Natural killer cell treated with Interleukin-12 subunit alpha and Interleukin-12 subunit beta and Interleukin-15 and Interleukin-18, amount 100 ng/mL, for 72 hours (primary cell): ENCODE measurements around the gene CHRNG. TPM values are rescaled to one million over a fixed set of nuclear protein-coding genes. Genes with fewer than 3 reads are reported as not detected.

ENCODE experiments used
- ATAC-seq, 2 donors: fragments of 150-1000 bp; cut with Tn5 transposase in 1 of 2; sonication (Bioruptor Pico), chemical (Tn5 transposase) in 1 of 2; 2 replicates each; pipeline ENCODE4 v1.10.0; 2021
- DNase-seq: peaks from one replicate; pipeline ENCODE4 v3.0.0; 2022; ENCODE audit warnings: low spot score
- H3K27ac Mint-ChIP-seq, 2 donors: 1 replicate in 1 of 2; 2 replicates in 1 of 2; pipeline ENCODE4 v1.8.0; 2022; ENCODE audit warnings: mixed read lengths in 2 of 2, mild to moderate bottlenecking in 1 of 2, moderate library complexity in 1 of 2
- H3K27me3 Mint-ChIP-seq, 2 donors: 1 replicate in 1 of 2; 2 replicates in 1 of 2; pipeline ENCODE4 v1.8.0; 2022; ENCODE audit warnings: mixed read lengths in 2 of 2
- H3K36me3 Mint-ChIP-seq: one replicate; pipeline ENCODE4 v1.8.0; 2022; ENCODE audit warnings: mixed read lengths
- H3K4me1 Mint-ChIP-seq, 2 donors: 1 replicate in 1 of 2; 2 replicates in 1 of 2; pipeline ENCODE4 v1.8.0; 2022; ENCODE audit warnings: low read depth in 2 of 2, mixed read lengths in 2 of 2, mild to moderate bottlenecking in 1 of 2
- H3K4me3 Mint-ChIP-seq: one replicate; pipeline ENCODE4 v1.8.0; 2022; ENCODE audit warnings: mixed read lengths
- H3K9me3 Mint-ChIP-seq: 2 replicates; pipeline ENCODE4 v1.8.0; 2022; ENCODE audit warnings: mixed read lengths
- total RNA-seq, 2 donors: library from RNA; stranded (reverse); gene quantifications; one replicate each; pipeline ENCODE4 v1.2.3, GENCODE V29; 2022

CHRNG gene, protein sequence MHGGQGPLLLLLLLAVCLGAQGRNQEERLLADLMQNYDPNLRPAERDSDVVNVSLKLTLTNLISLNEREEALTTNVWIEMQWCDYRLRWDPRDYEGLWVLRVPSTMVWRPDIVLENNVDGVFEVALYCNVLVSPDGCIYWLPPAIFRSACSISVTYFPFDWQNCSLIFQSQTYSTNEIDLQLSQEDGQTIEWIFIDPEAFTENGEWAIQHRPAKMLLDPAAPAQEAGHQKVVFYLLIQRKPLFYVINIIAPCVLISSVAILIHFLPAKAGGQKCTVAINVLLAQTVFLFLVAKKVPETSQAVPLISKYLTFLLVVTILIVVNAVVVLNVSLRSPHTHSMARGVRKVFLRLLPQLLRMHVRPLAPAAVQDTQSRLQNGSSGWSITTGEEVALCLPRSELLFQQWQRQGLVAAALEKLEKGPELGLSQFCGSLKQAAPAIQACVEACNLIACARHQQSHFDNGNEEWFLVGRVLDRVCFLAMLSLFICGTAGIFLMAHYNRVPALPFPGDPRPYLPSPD
- total RNA-seq = not detected

- H3K27ac Mint-ChIP-seq = no peak within 1 kb of the TSS
- H3K36me3 Mint-ChIP-seq = no peaks in the 10 kb centered on the region
- peaks cover 11 to 15% of the 10 kb centered on the region in 2 donors for H3K27me3 Mint-ChIP-seq
- DNase-seq (no peak), ATAC-seq (peak in 1 of 2 donors; percentile 1)
- H3K4me1 Mint-ChIP-seq = peaks cover 0 to 11% of the 10 kb centered on the region in 2 donors
- H3K4me3 Mint-ChIP-seq = no peak within 1 kb of the TSS
- no peaks in the 10 kb centered on the region for H3K9me3 Mint-ChIP-seq
Measured at GRCh38 chr2:232539298-232540231, at the start of gene CHRNG. Gene CHRNG, plus strand, starts transcription at chr2:232539692. Its CDS starts 56 bp downstream, at chr2:232539748.

DNA sequence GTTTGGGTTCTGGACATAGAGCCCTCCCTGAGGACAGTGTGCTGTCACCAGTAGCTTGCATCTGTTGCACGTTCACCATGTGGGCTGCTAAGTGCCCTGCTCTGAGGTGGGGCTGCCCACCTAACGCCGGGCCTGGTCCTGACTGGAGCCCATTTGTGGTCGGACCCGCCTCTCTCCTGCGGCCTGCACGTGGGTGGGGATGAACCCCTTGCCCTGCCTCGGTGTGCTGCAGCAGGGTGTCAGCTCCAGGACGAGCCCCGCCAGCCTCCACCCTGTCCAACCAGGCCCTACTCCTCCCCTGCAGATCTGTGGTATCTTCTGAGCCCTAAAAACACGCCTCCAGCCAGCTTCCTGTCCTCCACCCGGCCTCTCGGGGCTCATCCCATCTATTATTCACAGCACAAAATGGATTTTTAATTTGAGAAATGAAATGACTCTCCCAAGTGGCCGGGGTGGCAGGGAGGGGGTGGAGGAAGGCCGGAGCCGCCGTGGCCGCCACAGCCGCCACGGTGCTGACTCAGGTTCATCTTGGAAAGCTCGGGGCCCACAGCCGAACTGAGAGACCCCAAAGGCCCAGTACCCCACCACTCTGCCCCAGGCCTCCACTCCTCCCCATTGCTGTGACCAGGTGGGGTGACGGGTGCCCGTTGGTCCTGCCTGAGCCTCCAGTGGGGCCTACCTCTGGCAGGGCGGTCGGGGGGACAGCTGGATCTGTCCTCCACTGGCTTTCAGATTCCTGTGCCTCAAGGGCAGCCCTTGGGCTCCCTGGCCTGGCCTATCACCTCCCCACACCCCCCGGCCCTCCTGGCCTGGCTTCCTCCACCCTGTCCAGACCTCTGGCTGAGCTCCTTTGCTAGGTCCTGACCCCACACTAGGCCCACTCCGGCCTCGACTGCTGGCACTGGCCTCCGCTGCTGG, 49.0 kb upstream of the CHRNG start:
- H3K4me3 Mint-ChIP-seq = no peak overlapping the region
- no peaks in the 10 kb centered on the region for H3K36me3 Mint-ChIP-seq
- peak; percentile 56 for DNase-seq
- no peaks in the 10 kb centered on the region for H3K9me3 Mint-ChIP-seq
- H3K27me3 Mint-ChIP-seq = peaks cover 15 to 18% of the 10 kb centered on the region in 2 donors
- no peak overlapping the region for H3K27ac Mint-ChIP-seq
- no peak for ATAC-seq
- H3K4me1 Mint-ChIP-seq = peaks cover 0 to 2% of the 10 kb centered on the region in 2 donors

- no peak for DNase-seq
- Mint-ChIP-seq H3K4me3 (no peak overlapping the region), H3K27ac (no peak overlapping the region), H3K36me3 (no peaks in the 10 kb centered on the region), H3K4me1 (peaks cover 0 to 2% of the 10 kb centered on the region in 2 donors), H3K9me3 (no peaks in the 10 kb centered on the region), H3K27me3 (peaks cover 15 to 17% of the 10 kb centered on the region in 2 donors)
- ATAC-seq = no peak
Measured at GRCh38 chr2:232491139-232491780, 48.2 kb upstream of the CHRNG start.

GRCh38 chr2:232492236-232492848, 47.1 kb upstream of the CHRNG start:
- Mint-ChIP-seq H3K4me1 (peaks cover 0 to 2% of the 10 kb centered on the region in 2 donors), H3K9me3 (no peaks in the 10 kb centered on the region), H3K27ac (no peak overlapping the region), H3K27me3 (peaks cover 15 to 17% of the 10 kb centered on the region in 2 donors), H3K36me3 (no peaks in the 10 kb centered on the region), H3K4me3 (no peak overlapping the region)
- ATAC-seq = no peak
- DNase-seq = no peak

DNA sequence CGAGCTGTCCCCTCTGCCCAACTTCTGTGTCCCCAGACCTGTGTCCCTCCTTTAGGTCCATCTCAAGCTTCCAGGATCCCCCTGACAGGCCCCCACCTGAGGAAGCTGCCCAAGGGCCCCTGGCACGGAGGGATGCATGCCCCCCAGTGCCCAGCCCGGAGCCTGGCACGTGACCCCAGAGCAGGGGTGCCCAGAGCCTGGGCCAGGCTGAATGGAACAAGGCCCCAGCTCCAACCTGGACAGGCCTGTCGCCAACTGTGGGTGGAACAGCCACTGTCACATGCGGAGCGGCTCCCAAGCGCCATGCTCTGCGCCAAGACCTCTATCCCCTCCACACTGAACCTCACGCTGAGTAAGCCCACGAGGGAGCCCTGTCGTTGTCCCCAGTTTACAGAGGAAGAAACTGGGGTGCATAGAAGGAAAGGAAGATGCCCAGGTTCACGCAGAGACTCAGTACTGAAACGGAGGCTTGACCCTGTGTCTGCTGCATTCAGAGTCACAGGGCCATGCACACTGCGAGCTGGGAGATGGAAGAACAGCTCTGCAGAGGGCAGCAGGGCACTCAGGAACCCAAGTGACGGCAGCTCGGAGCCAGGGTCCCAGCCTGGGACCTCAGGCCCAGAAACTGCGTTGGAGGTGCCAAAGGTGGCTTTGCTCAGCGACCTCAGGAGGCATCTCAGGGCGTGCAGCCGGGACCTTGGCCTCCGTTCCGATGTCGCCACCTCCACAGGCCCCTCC, 46.4 kb upstream of the CHRNG start:
- Mint-ChIP-seq H3K9me3 (no peaks in the 10 kb centered on the region), H3K4me1 (peaks cover 0 to 2% of the 10 kb centered on the region in 2 donors), H3K36me3 (no peaks in the 10 kb centered on the region), H3K27me3 (peaks cover 16 to 17% of the 10 kb centered on the region in 2 donors), H3K4me3 (no peak overlapping the region), H3K27ac (no peak overlapping the region)
- DNase-seq = no peak
- no peak for ATAC-seq

GRCh38 chr2:232493701-232494474, 45.6 kb upstream of the CHRNG start:
- peaks cover 17 to 18% of the 10 kb centered on the region in 2 donors for H3K27me3 Mint-ChIP-seq
- H3K36me3 Mint-ChIP-seq = no peaks in the 10 kb centered on the region
- no peaks in the 10 kb centered on the region for H3K9me3 Mint-ChIP-seq
- no peak for DNase-seq
- no peak overlapping the region for H3K4me3 Mint-ChIP-seq
- no peak overlapping the region for H3K27ac Mint-ChIP-seq
- ATAC-seq = no peak
- no peaks in the 10 kb centered on the region for H3K4me1 Mint-ChIP-seq

GRCh38 chr2:232494542-232494941, 45.0 kb upstream of the CHRNG start:
- Mint-ChIP-seq H3K4me1 (no peaks in the 10 kb centered on the region), H3K9me3 (no peaks in the 10 kb centered on the region), H3K36me3 (no peaks in the 10 kb centered on the region), H3K27me3 (peaks cover 11% of the 10 kb centered on the region in 2 donors), H3K4me3 (no peak overlapping the region), H3K27ac (no peak overlapping the region)
- ATAC-seq (no peak), DNase-seq (no peak)

- H3K4me3 Mint-ChIP-seq = no peak overlapping the region
Measured at GRCh38 chr2:232495292-232495691, 44.2 kb upstream of the CHRNG start.

DNA sequence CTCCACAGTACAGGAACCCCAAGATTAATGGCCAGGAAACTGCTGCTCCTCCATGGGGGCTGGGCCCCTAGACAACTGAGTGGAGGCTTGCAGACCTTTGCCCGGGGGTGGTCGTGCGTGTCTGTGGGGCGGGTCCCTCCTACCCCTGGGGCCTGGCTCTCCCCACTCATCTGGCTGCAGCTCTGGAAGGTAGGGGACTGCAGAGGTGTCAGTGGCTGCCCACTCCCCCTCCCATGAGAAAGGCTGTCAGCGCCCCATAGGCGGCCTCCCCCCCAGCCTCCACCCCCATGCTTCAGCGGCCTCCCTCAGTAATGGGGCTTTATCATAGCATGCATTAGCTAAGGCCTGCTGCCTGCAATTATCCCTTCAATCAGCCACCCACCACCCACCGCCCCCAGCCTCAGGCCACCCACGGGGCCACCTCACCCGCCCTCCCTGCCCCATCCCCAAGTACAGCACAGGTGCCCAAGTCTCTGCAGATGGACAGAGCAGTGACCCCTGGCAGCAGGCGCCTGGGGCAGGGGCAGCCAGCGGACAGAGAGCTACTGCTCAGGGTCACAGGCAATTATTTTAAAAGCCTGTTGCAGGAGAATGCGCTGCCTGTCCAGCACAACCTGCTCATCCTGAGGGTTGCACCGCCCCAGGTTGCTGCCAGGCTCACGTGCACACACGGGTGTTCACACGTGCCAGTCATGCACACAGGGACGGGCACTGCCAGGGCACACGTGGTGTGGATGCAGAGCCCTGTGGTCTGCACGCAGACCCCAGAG, 42.8 kb upstream of the CHRNG start:
- Mint-ChIP-seq H3K36me3 (no peaks in the 10 kb centered on the region), H3K27me3 (peaks cover 4 to 8% of the 10 kb centered on the region in 2 donors), H3K9me3 (no peaks in the 10 kb centered on the region), H3K4me1 (no peaks in the 10 kb centered on the region), H3K4me3 (no peak overlapping the region), H3K27ac (no peak overlapping the region)
- ATAC-seq (no peak), DNase-seq (no peak)

More at GRCh38 chr2:232495292-232495691, 44.2 kb upstream of the CHRNG start:
- no peaks in the 10 kb centered on the region for H3K9me3 Mint-ChIP-seq
- DNase-seq = no peak
- H3K27me3 Mint-ChIP-seq = peaks cover 7 to 8% of the 10 kb centered on the region in 2 donors
- no peaks in the 10 kb centered on the region for H3K4me1 Mint-ChIP-seq
- no peak overlapping the region for H3K27ac Mint-ChIP-seq
- no peak for ATAC-seq
- no peaks in the 10 kb centered on the region for H3K36me3 Mint-ChIP-seq

DNA sequence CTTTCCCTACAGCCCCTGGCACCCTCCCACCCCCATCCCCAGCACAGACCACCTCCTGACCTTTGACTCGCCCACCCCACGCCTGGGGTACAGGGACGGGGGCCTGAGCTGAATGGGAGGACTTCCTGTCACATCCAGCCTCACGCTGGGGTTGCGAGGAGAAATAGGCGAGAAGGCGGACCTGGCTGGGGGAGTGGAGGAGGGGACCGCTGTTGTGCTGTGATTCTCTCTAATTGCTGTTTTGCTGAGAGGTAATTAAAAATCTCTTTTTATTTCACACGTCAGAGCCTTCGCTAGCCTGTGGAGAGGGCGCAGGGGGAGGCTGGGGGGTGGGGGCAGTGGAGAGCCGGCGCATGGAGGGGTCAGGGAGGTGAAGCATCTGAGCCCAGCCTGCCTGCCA, 42.1 kb upstream of the CHRNG start:
- no peak for ATAC-seq
- H3K4me1 Mint-ChIP-seq = peaks cover 0 to under 1% of the 10 kb centered on the region in 2 donors

DNA sequence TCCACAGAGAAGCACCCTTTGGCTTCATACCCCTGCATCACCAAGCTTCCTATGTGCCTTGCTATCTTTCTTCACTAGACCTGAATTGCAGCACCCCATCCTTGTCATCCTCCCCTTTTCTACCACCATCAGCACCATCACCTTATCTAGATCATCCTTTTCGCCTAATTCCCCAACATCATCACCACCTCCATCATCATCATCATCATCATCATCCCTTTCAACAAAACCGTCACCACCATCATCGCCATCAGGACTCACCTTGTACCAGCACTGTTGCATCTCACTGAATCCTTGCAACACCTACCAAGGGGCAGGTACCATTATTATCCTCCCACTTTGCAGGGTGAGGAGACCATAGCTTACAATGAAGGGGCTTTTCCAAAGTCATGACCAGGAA, 41.0 kb upstream of the CHRNG start:
- Mint-ChIP-seq H3K9me3 (no peaks in the 10 kb centered on the region), H3K4me3 (no peak overlapping the region), H3K27ac (no peak overlapping the region), H3K27me3 (peaks cover 8% of the 10 kb centered on the region in 2 donors), H3K36me3 (no peaks in the 10 kb centered on the region), H3K4me1 (peaks cover 0 to 4% of the 10 kb centered on the region in 2 donors)
- no peak for DNase-seq
- ATAC-seq = no peak

More for the DNA sequence above, 42.1 kb upstream of the CHRNG start:
- Mint-ChIP-seq H3K27me3 (peaks cover 5 to 8% of the 10 kb centered on the region in 2 donors), H3K4me3 (no peak overlapping the region), H3K9me3 (no peaks in the 10 kb centered on the region), H3K36me3 (no peaks in the 10 kb centered on the region), H3K27ac (no peak overlapping the region)
- DNase-seq = no peak
